Activated naive CD4-positive, alpha-beta T cell treated with anti-CD3 and anti-CD28 coated beads, Interleukin-2, amount 10 ng/mL, durations not matched to agents 5 hours and 36 hours (primary cell): ENCODE results near the gene CHST11. TPM values are rescaled to one million over a fixed set of nuclear protein-coding genes. Genes with fewer than 3 reads are reported as not detected.

Experiments
- microRNA-seq: library from miRNA; unstranded; fragments of <30 nt; microRNA quantifications from one replicate; pipeline ENCODE4 v1.2.0, GENCODE V29; 2022; ENCODE audit warnings: borderline microRNAs expressed, borderline replicate concordance
- total RNA-seq, 2 experiments: library from RNA; stranded (reverse); gene quantifications; one replicate each; pipeline ENCODE4 v1.2.3, GENCODE V29; 2021

CHST11 gene
- 10 to 100 TPM; 54.3 to 54.4 TPM for total RNA-seq

DNA sequence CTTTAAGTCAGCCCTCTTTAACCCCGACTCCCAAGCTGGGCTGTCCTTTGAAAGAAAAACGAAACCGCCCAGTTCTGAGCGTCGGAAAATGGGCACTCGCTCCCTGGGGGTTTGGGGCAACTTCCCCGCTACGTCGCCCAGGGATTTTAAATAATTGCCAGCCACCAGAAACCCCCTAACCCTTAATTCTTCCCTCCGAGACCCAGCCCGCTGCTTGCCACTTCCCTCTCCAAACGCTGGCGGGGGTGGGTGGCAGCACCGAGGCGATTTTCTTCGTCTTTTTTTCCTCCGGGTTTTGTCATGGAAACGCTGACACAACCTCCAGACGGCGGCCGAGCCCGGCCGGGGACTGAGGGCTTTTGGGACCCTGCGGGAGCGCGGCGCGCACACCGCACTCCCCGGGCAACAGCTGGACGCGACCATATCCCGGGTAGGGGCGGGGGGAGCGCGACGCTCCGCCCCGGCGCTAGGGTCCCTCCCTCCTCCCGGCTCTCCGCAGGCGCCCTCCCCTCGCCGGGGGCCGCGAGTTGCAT, at the start of gene CHST11:
CHST11 (plus strand) TSS at position 532 of the 533 bp plus-strand sequence.

Small RNA genes lying within 50 kb of the gene (microRNA-seq; reads per million reads assigned to microRNA genes)
- gene MIR3922, result 1.9 reads per million

Other genes with a start within 250 kb of the CHST11 start
- gene TXNRD1, start 241.2 kb upstream of the CHST11 start, total RNA-seq, result 10 to 100 TPM; 67.4 to 81.0 TPM
- gene EID3, start 153.2 kb upstream of the CHST11 start, total RNA-seq, result 1 to 10 TPM; 5.5 to 5.8 TPM